ENCODE data around the gene HORMAD2. TPM values are rescaled to one million over a fixed set of nuclear protein-coding genes. Genes with fewer than 3 reads are reported as not detected.

Gene HORMAD2, protein sequence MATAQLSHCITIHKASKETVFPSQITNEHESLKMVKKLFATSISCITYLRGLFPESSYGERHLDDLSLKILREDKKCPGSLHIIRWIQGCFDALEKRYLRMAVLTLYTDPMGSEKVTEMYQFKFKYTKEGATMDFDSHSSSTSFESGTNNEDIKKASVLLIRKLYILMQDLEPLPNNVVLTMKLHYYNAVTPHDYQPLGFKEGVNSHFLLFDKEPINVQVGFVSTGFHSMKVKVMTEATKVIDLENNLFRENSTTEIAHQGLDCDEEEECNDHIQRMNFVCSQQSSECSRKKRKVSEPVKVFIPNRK
- total RNA-seq, result not detected
- 0.04 TPM for polyA plus RNA-seq

DNA sequence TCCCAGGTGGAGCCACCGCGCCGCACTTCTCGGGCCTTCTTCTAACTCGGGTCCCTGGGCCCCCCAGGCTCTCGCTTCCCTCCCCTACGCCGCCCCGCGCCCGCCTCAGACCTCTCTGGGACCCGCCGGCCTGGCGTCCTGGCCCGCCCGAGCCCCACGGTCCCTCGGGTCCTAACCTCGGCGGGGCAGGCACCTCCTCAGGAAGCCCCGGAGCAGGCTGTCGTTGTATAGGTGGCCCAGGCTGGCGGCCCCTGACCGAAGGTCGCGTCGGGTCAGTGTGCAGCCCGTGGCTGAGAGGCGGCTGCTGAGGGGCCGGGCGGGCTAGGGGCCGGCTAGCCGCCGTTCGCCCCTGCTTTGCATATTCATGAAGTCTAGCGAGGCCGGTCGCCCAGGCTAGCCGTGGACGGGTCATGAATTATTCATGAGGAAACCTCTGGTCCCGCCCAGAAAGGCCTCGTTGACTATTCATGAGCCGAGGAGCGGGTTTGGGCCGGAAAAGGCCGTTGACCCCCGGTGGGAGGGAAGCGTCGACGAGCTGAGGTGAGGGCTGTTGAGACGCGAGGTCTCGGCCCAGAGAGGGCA is at the start of gene HORMAD2:
Gene HORMAD2 (plus strand): TSS at position 513 of the 582 bp plus-strand sequence. CDS start 13,489 bp downstream, outside the sequence.
- 24% methylated on average over 53 of the region's 53 CpGs for WGBS
- Histone ChIP-seq H3K27ac (ENCODE audit: low read depth) (no peak within 1 kb of the TSS), H3K4me1 (ENCODE audit: insufficient read depth) (no peaks in the 10 kb centered on the region), H3K4me3 (ENCODE audit: low read depth, low read length) (no peak within 1 kb of the TSS), H3K36me3 (ENCODE audit: insufficient read depth) (no peaks in the 10 kb centered on the region)
- DNase-seq (ENCODE audit: extremely low spot score), result no peak

DNA sequence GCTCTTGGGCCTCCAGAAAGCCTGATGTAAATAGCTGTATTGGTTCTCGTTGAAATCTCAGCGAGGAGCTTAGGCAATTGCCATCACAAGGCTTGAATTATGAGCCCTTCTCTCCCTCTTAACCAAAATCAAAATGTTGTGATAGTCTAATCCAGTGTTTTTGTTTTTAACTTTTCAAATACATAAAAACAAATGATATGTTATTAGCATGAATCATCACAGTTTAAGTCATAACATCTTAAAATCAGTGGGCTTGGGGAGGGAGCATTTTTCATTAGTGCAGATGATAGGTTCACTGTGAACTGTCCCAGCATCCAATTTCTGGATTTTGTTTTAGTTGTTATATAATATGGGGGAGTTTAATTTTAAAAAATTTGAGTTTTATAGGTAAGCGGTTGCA is 48.9 kb upstream of the HORMAD2 start:
- no peaks in the 10 kb centered on the region for H3K4me1 ChIP-seq (ENCODE audit: insufficient read depth)
- H3K36me3 ChIP-seq (ENCODE audit: insufficient read depth), result no peaks in the 10 kb centered on the region
- H3K4me3 ChIP-seq (ENCODE audit: low read depth, low read length), result no peak overlapping the region
- H3K27ac ChIP-seq (ENCODE audit: low read depth), result no peak overlapping the region
- no peak for DNase-seq (ENCODE audit: extremely low spot score)
- 78% methylated on average over 3 of the region's 3 CpGs for WGBS

DNA sequence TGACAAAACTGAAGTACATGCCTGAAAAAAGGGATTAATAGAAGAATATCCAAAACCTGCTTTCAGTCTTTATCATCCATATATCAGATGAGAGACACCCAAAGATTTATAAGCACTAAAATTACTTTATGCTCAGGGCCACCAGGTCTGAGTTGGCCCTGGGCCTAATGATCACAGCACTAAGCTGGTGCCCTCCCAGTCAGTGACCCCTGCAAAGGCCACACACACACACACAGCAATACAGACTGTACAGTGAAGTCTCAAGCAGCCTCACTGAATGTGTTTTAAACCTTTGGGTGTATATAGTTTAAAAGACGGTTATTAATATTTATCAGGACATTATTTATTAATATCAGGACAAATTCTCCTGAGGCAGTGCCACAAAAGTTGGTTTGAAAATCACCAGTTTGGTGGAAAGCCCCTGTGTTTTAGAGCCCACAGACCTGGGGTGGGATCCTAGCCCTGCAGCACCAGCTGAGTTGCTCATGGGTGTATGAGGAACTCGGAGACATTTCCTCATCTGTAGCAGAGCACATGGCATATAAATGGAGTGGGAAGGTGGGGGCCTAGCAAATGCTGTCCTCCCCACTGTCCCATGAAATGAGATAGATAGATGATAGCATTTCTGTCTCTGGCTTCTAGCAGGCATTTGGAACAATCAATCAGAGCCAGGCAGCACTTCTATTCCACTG is 48.4 kb upstream of the HORMAD2 start:
- no peak overlapping the region for H3K27ac ChIP-seq (ENCODE audit: low read depth)
- H3K4me1 ChIP-seq (ENCODE audit: insufficient read depth), result no peaks in the 10 kb centered on the region
- WGBS, result 75% methylated on average over 2 of the region's 2 CpGs
- no peak overlapping the region for H3K4me3 ChIP-seq (ENCODE audit: low read depth, low read length)
- no peak for DNase-seq (ENCODE audit: extremely low spot score)
- no peaks in the 10 kb centered on the region for H3K36me3 ChIP-seq (ENCODE audit: insufficient read depth)

DNA sequence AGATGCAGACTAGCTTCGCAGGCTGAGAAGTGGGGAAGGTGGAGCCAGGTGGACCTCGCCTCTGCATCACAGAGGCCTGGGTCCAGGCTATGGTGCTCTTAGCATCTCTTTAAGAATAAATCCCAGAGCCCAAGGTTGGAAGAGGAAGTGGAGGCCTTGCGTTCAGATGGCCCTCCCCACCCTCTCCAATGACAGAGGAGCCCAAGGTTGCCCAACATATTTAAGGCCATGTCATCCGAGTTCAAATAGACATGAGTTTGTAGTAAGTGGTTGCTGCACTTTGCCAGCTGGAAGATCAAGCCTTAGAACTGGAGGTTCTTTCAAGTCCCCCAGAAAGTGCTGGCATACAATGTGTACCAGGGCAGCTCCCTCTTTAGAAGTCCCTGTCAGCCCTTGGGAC is 47.1 kb upstream of the HORMAD2 start:
- Histone ChIP-seq H3K4me3 (ENCODE audit: low read depth, low read length) (no peak overlapping the region), H3K4me1 (ENCODE audit: insufficient read depth) (no peaks in the 10 kb centered on the region), H3K36me3 (ENCODE audit: insufficient read depth) (no peaks in the 10 kb centered on the region), H3K27ac (ENCODE audit: low read depth) (no peak overlapping the region)
- WGBS, result 88% methylated on average over 4 of the region's 4 CpGs
- DNase-seq (ENCODE audit: extremely low spot score), result no peak

DNA sequence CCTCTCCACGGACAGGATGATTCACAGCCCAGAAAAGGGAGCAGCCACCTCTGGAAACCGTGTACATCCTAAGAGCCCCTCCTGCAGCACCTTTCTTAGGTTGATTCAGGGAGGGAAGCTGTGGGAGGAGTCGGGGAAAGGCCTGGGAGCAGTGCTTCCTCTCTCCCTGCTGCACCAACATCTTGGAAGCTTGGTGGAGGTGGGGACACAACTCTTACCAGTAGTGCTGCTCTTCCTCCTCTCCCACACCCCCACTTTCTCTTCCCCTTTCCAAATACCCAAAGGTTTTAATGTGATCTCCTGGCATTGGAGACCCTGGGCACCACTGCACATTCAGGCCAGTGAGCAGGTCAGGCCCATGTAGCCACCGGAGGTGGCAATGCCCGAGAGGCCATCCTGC is 46.4 kb upstream of the HORMAD2 start:
- Histone ChIP-seq H3K4me3 (ENCODE audit: low read depth, low read length) (no peak overlapping the region), H3K4me1 (ENCODE audit: insufficient read depth) (no peaks in the 10 kb centered on the region), H3K36me3 (ENCODE audit: insufficient read depth) (no peaks in the 10 kb centered on the region), H3K27ac (ENCODE audit: low read depth) (no peak overlapping the region)
- 62% methylated on average over 5 of the region's 5 CpGs for WGBS
- DNase-seq (ENCODE audit: extremely low spot score), result no peak

DNA sequence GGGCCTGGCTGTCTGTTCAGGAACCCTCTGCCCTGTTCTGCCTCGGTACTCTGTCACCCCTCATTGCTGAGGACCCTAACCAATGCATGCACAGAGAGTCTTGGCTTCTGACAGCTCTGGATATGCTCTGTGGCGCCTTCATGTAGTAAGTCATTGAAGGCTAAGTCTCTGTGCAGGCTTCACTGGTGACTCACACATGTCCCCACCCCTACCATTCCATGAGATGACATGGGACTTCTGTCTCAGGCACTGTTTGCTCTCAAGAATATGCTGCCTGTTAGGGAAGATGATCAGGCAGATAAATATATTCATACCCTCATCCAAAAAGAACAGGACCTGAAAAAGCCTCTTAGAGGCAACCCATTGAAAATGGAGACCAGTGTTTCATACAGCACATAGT is 43.6 kb upstream of the HORMAD2 start:
- no peak for DNase-seq (ENCODE audit: extremely low spot score)
- Histone ChIP-seq H3K4me1 (ENCODE audit: insufficient read depth) (no peaks in the 10 kb centered on the region), H3K4me3 (ENCODE audit: low read depth, low read length) (no peak overlapping the region), H3K36me3 (ENCODE audit: insufficient read depth) (no peaks in the 10 kb centered on the region), H3K27ac (ENCODE audit: low read depth) (no peak overlapping the region)
- 84% methylated on average over 2 of the region's 2 CpGs for WGBS

DNA sequence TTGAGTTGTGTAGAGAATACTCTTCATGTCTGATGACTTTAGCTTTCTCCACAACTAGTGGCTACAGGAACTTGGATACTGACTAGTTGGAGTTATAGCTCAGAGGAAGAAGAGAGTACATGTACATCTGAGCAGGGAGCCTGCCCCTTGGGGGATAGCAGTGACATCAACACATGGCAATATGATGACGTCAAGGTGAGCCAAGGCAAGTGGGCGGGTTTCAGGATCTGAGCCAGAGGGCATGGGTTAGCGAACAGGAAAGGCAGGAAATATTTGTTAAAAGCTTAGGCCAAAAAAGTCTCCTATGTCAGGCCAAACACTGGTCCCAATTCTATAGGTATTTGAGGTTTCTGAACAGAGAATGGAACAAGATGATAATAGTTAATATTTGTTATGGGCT is 42.0 kb upstream of the HORMAD2 start:
- H3K27ac ChIP-seq (ENCODE audit: low read depth), result no peak overlapping the region
- 58% methylated on average over 3 of the region's 3 CpGs for WGBS
- DNase-seq (ENCODE audit: extremely low spot score), result peak; percentile 18
- no peaks in the 10 kb centered on the region for H3K36me3 ChIP-seq (ENCODE audit: insufficient read depth)
- no peaks in the 10 kb centered on the region for H3K4me1 ChIP-seq (ENCODE audit: insufficient read depth)
- H3K4me3 ChIP-seq (ENCODE audit: low read depth, low read length), result no peak overlapping the region

DNA sequence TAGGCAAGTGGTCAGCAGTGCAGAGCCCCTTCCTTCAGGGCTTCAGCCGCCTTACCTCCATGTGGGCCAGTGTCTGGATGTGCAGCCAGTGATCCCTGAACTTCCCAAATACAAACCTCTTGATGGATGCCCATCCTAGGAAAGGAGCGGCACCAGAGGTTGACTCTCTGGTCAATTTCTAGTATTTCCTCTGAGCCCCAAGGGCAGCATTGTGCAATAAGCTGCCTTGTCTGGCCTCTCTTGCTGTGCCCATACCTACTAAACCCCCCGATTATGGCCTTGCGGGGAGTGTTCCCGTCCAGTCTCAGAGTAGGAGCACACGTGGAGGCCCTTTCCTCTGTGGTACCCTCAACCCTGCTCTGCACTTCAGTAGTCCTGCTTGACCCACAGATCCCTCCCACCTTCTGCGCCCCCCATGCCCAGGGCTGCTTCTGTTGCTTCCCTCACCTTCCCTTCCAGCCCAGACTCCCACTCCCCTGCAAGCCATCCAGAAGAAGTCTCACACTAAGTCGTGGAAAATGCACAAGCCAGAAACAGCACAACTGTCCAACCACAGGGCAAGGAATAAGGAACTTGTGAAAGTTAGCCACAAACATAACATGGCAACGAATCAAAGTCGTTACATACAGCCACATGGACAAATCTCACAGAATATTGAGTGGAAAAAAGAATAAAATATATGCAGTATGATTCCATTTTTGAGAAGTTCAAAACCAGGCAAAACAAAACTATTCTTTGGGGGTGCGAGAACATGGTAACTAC is 39.6 kb upstream of the HORMAD2 start:
- Histone ChIP-seq H3K36me3 (ENCODE audit: insufficient read depth) (no peaks in the 10 kb centered on the region), H3K27ac (ENCODE audit: low read depth) (no peak overlapping the region), H3K4me3 (ENCODE audit: low read depth, low read length) (no peak overlapping the region), H3K4me1 (ENCODE audit: insufficient read depth) (no peaks in the 10 kb centered on the region)
- 83% methylated on average over 11 of the region's 11 CpGs for whole genome bisulfite sequencing
- no peak for DNase-seq (ENCODE audit: extremely low spot score)

DNA sequence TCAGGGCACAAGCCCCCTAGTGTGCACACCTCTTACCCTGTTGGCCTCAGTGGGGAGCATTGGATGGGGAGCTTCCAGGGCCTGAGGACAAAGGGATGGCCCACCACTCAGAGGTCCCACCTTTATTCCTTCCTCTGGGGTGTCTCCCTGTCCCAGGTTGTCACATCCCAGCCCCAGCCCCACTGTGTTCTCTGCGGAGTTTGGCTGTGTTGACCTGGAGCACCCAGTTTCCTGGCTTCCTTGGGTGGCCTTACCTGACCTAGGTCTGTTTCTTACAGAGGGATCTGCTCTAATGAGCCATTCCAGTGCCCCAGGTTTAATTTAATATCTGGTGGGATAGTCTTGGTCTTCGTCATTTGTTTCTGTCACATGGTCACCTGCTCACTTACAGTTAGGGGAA is 38.8 kb upstream of the HORMAD2 start:
- WGBS, result 90% methylated on average over 2 of the region's 2 CpGs
- Histone ChIP-seq H3K4me1 (ENCODE audit: insufficient read depth) (no peaks in the 10 kb centered on the region), H3K36me3 (ENCODE audit: insufficient read depth) (no peaks in the 10 kb centered on the region), H3K27ac (ENCODE audit: low read depth) (no peak overlapping the region), H3K4me3 (ENCODE audit: low read depth, low read length) (no peak overlapping the region)
- no peak for DNase-seq (ENCODE audit: extremely low spot score)

DNA sequence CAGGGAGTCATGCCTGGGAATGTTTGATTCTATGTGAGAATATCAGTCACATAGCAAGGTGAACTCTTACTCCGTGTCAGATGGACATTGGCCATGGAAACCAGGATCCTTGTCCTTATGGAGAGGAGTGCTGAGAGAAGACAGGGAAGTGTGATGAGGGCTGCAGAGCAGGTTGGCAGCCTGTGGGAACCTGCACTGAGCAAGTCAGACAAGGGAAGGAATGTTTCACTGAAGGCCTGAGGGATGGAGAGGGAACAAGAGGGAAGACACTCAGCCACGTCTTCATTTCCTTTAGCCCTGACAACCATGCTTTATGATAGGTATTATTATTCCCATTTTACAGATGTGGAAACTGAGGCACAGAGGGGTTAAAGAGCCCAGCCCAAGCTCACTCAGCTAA is 38.4 kb upstream of the HORMAD2 start:
- H3K27ac ChIP-seq (ENCODE audit: low read depth), result no peak overlapping the region
- H3K4me3 ChIP-seq (ENCODE audit: low read depth, low read length), result no peak overlapping the region
- no peaks in the 10 kb centered on the region for H3K36me3 ChIP-seq (ENCODE audit: insufficient read depth)
- DNase-seq (ENCODE audit: extremely low spot score), result no peak
- no peaks in the 10 kb centered on the region for H3K4me1 ChIP-seq (ENCODE audit: insufficient read depth)
- WGBS, result 93% methylated on average over 2 of the region's 2 CpGs

DNA sequence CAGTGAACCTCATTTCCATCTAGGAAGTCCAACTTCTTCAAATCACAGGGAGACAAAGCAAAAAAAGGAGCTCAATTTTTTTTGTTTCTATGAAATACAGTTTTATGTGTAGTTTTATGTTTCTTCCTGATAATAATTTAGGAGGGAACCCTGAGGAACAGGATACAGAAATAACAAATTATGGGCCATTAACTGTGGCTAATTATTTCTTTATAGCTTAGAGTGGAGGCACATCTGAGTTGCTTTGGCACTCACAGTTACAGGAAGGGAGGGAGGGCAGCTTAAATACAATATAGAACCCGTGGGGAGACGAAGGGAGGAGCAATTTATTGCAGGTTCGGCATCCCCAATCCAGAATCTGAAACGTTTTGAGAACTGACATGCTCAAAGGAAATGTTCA is 37.1 kb upstream of the HORMAD2 start:
- H3K4me1 ChIP-seq (ENCODE audit: insufficient read depth), result no peaks in the 10 kb centered on the region
- no peak overlapping the region for H3K27ac ChIP-seq (ENCODE audit: low read depth)
- no peaks in the 10 kb centered on the region for H3K36me3 ChIP-seq (ENCODE audit: insufficient read depth)
- no peak for DNase-seq (ENCODE audit: extremely low spot score)
- 34% methylated on average over 4 of the region's 4 CpGs for WGBS
- H3K4me3 ChIP-seq (ENCODE audit: low read depth, low read length), result no peak overlapping the region

DNA sequence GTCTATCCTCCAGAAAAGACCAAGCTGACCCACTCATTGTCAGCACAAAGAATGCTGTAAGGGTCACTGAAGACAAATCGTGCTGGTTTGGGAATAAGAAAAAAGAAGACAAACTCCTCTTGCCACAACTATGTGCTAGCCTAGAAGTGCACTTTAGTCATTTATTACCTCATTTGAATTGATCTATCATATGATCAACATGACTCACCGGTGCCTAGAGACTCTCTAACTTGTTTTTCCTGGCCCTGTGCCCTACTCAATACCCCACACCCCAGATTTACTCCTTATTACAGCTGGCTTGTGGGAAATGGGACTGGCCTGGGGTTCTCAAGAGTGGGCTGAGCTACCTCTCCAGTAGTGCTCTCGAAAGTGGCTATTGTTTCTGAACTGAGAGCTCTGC is 35.9 kb upstream of the HORMAD2 start:
- H3K4me1 ChIP-seq (ENCODE audit: insufficient read depth), result no peaks in the 10 kb centered on the region
- DNase-seq (ENCODE audit: extremely low spot score), result peak; percentile 49
- no peak overlapping the region for H3K27ac ChIP-seq (ENCODE audit: low read depth)
- WGBS, result 56% methylated on average over 3 of the region's 3 CpGs
- H3K36me3 ChIP-seq (ENCODE audit: insufficient read depth), result no peaks in the 10 kb centered on the region
- H3K4me3 ChIP-seq (ENCODE audit: low read depth, low read length), result no peak overlapping the region

DNA sequence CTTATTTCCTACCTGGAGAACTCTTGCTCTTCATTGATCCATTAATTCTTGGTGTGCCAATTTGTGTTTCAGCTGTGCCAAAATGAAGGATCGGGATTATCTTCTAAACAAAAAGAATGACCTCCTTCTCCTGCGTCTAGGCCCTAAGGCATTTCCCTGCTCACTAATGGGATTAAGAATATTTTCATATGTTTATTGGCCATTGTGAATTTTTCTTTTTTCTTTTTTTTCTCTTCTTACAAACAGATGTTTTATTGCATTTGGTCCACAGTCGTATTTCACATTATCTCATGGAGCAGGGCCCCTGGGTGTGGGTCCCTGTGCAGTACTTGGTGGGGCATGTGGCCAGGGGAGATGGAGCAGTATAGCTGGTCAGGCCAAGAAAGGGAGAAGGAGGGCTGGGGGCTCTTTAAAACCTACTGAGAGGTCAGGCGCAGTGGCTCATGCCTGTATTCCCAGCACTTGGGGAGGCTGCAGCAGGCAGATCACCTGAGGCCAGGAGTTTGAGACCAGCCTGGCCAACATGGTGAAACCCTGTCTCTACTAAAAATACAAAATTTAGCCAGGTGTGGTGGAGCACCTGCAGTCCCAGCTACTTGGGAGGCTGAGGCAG is 35.3 kb upstream of the HORMAD2 start:
- Histone ChIP-seq H3K4me1 (ENCODE audit: insufficient read depth) (no peaks in the 10 kb centered on the region), H3K27ac (ENCODE audit: low read depth) (no peak overlapping the region), H3K4me3 (ENCODE audit: low read depth, low read length) (no peak overlapping the region), H3K36me3 (ENCODE audit: insufficient read depth) (no peaks in the 10 kb centered on the region)
- WGBS, result 69% methylated on average over 4 of the region's 4 CpGs
- DNase-seq (ENCODE audit: extremely low spot score), result no peak
